ENCODE results near the gene ZNF75A.

- TF ChIP-seq CTCF (IDR thresholded peaks at IDR 0.05) (no peak), POLR2A (IDR thresholded peaks at IDR 0.05) (no peak)
Observed at GRCh38 chr16:3355589-3355988, 50.3 kb downstream of the ZNF75A start, which contains the start of gene OR2C1.

All from thyroid gland (tissue), 4 donors.